ENCODE measurements around the gene UCHL5. TPM values are rescaled to one million over a fixed set of nuclear protein-coding genes. Genes with fewer than 3 reads are reported as not detected.

Gene UCHL5
- total and polyA plus RNA-seq, 4 donors, result 14.5 to 29.7 (median 21.6) TPM

DNA sequence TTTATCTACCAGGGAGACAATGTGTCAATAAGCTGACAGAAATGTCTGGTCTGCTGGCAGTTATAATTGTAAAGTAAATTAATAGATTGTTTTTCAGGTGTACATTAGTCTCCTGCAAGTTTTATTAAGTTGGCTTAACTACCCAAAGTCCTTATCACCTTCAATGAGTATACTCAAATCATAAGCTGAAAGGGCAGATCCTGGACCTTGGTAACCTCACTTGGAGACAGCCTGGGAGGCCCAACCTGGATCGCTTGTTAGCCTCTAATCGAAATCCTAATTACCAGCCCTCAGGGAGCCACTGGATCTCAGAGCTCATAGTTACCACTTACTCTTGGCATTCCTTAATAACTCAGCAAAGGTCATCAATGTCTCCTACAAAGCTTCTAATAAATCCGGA is 49.7 kb downstream of the UCHL5 start:
- Histone ChIP-seq H3K4me1 (ENCODE audit: control insufficient read depth in 4 of 4, insufficient read depth in 4 of 4, low read length in 3 of 4) (peaks cover 1 to 14% (median 9%) of the 10 kb centered on the region in 4 donors), H3K4me3 (ENCODE audit: low read depth in 1 of 3, low read length in 3 of 3) (no peak overlapping the region), H3K9me3 (ENCODE audit: control insufficient read depth in 4 of 4, low read length in 3 of 4) (no peaks in the 10 kb centered on the region), H3K27ac (ENCODE audit: low read depth in 1 of 2, low read length in 2 of 2) (no peak overlapping the region), H3K9ac (ENCODE audit: low read depth in 1 of 2, low read length in 2 of 2) (no peak overlapping the region), H3K36me3 (ENCODE audit: control insufficient read depth in 4 of 4, insufficient read depth in 3 of 4, low read depth in 1 of 4, low read length in 3 of 4) (no peaks in the 10 kb centered on the region), H3K27me3 (ENCODE audit: control insufficient read depth in 4 of 4, insufficient read depth in 4 of 4, low read length in 3 of 4) (no peaks in the 10 kb centered on the region)
- 88% methylated on average over 3 of the region's 3 CpGs for WGBS
- no peak for DNase-seq (ENCODE audit: low spot score)
- TF ChIP-seq RAD21 (IDR thresholded peaks at IDR 0.05) (no peak), YY1 (IDR thresholded peaks at IDR 0.05) (no peak), HNF4A (conservative IDR thresholded peaks at IDR 0.05) (no peak), JUND (IDR thresholded peaks at IDR 0.05) (no peak), FOXA2 (IDR thresholded peaks at IDR 0.05) (no peak), NR2F2 (IDR thresholded peaks at IDR 0.05) (no peak), HNF4G (IDR thresholded peaks at IDR 0.05) (no peak), FOXA1 (IDR thresholded peaks at IDR 0.05) (no peak), EGR1 (IDR thresholded peaks at IDR 0.05; ENCODE audit: low read depth in 2 of 2) (no peak), RXRA (IDR thresholded peaks at IDR 0.05) (no peak), TAF1 (conservative IDR thresholded peaks at IDR 0.05) (no peak), GABPA (IDR thresholded peaks at IDR 0.05 in 1 of 2, conservative IDR thresholded peaks at IDR 0.05 in 1 of 2) (no peak), SP1 (IDR thresholded peaks at IDR 0.05) (no peak)
- TF ChIP-seq, protein P1, sequence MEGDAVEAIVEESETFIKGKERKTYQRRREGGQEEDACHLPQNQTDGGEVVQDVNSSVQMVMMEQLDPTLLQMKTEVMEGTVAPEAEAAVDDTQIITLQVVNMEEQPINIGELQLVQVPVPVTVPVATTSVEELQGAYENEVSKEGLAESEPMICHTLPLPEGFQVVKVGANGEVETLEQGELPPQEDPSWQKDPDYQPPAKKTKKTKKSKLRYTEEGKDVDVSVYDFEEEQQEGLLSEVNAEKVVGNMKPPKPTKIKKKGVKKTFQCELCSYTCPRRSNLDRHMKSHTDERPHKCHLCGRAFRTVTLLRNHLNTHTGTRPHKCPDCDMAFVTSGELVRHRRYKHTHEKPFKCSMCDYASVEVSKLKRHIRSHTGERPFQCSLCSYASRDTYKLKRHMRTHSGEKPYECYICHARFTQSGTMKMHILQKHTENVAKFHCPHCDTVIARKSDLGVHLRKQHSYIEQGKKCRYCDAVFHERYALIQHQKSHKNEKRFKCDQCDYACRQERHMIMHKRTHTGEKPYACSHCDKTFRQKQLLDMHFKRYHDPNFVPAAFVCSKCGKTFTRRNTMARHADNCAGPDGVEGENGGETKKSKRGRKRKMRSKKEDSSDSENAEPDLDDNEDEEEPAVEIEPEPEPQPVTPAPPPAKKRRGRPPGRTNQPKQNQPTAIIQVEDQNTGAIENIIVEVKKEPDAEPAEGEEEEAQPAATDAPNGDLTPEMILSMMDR (IDR thresholded peaks at IDR 0.05; ENCODE audit: low read depth, low read length, missing input control), result no peak
- TF ChIP-seq, protein P2, sequence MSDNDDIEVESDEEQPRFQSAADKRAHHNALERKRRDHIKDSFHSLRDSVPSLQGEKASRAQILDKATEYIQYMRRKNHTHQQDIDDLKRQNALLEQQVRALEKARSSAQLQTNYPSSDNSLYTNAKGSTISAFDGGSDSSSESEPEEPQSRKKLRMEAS (IDR thresholded peaks at IDR 0.05), result no peak
- TF ChIP-seq, protein P3, sequence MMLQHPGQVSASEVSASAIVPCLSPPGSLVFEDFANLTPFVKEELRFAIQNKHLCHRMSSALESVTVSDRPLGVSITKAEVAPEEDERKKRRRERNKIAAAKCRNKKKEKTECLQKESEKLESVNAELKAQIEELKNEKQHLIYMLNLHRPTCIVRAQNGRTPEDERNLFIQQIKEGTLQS (IDR thresholded peaks at IDR 0.05), result no peak
- TF ChIP-seq, protein P4, sequence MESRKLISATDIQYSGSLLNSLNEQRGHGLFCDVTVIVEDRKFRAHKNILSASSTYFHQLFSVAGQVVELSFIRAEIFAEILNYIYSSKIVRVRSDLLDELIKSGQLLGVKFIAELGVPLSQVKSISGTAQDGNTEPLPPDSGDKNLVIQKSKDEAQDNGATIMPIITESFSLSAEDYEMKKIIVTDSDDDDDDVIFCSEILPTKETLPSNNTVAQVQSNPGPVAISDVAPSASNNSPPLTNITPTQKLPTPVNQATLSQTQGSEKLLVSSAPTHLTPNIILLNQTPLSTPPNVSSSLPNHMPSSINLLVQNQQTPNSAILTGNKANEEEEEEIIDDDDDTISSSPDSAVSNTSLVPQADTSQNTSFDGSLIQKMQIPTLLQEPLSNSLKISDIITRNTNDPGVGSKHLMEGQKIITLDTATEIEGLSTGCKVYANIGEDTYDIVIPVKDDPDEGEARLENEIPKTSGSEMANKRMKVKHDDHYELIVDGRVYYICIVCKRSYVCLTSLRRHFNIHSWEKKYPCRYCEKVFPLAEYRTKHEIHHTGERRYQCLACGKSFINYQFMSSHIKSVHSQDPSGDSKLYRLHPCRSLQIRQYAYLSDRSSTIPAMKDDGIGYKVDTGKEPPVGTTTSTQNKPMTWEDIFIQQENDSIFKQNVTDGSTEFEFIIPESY (IDR thresholded peaks at IDR 0.05), result no peak
- TF ChIP-seq, protein P5, sequence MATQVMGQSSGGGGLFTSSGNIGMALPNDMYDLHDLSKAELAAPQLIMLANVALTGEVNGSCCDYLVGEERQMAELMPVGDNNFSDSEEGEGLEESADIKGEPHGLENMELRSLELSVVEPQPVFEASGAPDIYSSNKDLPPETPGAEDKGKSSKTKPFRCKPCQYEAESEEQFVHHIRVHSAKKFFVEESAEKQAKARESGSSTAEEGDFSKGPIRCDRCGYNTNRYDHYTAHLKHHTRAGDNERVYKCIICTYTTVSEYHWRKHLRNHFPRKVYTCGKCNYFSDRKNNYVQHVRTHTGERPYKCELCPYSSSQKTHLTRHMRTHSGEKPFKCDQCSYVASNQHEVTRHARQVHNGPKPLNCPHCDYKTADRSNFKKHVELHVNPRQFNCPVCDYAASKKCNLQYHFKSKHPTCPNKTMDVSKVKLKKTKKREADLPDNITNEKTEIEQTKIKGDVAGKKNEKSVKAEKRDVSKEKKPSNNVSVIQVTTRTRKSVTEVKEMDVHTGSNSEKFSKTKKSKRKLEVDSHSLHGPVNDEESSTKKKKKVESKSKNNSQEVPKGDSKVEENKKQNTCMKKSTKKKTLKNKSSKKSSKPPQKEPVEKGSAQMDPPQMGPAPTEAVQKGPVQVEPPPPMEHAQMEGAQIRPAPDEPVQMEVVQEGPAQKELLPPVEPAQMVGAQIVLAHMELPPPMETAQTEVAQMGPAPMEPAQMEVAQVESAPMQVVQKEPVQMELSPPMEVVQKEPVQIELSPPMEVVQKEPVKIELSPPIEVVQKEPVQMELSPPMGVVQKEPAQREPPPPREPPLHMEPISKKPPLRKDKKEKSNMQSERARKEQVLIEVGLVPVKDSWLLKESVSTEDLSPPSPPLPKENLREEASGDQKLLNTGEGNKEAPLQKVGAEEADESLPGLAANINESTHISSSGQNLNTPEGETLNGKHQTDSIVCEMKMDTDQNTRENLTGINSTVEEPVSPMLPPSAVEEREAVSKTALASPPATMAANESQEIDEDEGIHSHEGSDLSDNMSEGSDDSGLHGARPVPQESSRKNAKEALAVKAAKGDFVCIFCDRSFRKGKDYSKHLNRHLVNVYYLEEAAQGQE (IDR thresholded peaks at IDR 0.05), result no peak
